ENCODE data around the gene TRIM2. TPM values are rescaled to one million over a fixed set of nuclear protein-coding genes. Genes with fewer than 3 reads are reported as not detected.

The TRIM2 gene
- total RNA-seq, 1 donor from 2014 or later: 14.7 TPM

DNA sequence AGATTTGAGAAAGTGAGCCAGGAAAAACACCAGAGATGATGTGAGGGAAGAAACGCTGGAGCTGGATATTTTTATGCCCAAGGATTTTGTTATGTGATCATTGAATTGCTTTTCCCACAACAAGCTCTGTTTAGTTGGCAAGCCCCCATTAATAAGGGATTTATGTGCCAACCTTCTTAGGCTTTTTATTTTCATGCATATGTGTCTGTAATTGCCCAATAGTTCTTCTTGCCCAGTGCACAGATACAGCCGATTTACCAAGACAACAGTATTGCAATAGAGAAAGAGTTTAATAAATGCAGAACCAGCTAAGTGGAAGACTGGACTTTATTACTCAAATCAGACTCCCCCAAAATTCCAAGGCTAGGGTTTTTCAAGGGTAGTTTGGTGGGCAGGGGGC, 57.7 kb downstream of the TRIM2 start:
- ATAC-seq (no peak), DNase-seq (ENCODE audit: missing footprints) (no peak)
- intact Hi-C loops (cut with DNase I): no loop called here

DNA sequence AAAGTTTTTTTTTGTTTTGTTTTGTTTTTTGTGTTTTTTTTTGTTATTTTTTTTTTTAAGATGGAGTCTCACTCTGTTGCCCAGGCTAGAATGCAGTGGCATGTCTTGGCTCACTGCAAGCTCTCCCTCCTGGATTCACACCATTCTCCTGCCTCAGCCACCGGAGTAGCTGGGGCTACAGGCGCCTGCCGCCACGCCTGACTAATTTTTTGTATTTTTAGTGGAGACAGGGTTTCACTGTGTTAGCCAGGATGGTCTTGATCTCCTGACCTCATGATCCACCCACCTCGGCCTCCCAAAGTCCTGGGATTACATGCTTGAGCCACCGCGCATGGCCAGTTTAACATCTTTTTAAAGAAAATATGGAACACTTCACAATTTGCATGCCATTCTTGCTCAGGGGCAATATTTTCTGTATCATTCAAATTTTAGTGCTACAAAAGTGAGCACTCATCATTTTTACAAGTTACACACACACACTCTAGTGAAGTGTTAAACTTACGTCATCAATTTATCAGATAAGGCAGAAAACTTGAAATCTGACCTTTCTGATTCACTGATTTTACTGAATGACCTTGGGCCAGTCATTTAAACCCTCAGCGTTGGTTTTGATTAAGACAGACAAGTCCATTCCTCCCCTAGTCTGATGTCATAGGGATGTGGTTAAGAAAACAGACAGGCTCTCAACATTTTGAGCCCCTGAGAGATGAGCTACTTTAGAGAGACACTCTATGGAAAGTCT, 61.2 kb downstream of the TRIM2 start:
- ATAC-seq (no peak), DNase-seq (ENCODE audit: missing footprints) (no peak)
- intact Hi-C loops (cut with DNase I): no loop called here

DNA sequence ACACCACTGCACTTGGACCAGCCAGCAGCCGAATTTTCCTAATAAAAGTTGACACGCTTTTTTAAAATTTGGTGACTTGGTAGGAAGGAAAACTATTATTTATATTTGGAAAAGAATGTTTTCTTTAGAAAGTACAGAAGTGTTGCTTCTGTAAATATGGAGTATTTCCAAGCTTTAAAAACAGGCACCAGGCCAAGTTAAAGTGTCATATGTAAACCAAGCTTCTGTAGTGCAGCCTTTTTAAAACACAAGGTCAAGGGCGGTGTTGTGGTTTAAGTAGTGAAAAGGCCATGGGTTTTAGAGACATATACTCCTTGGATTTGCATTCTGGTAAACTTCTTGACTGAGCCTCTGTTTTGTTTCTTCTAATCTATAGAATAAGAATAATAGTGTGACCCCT, 62.7 kb downstream of the TRIM2 start:
- ATAC-seq (no peak), DNase-seq (ENCODE audit: missing footprints) (no peak)
- intact Hi-C loops (cut with DNase I): no loop called here

DNA sequence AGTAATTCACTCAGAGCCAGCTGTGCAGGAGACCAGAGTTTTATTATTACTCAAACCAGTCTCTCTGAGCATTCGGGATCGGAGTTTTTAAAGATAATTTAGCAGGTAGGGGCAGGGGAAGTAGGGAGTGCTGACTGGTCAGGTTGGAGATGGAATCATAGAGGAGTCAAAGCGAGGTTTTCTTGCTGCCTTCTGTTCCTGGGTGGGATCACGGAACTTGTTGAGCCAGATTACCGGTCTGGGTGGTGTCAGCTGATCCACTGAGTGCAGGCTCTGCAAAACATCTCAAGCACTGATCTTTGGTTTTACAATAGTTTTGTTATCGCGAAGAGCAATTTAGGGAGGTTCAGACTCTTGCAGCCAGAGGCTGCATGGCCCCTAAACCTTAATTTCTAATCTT, 63.6 kb downstream of the TRIM2 start:
- DNase-seq (ENCODE audit: missing footprints) (no peak), ATAC-seq (no peak)
- intact Hi-C loops (cut with DNase I): no loop called here

DNA sequence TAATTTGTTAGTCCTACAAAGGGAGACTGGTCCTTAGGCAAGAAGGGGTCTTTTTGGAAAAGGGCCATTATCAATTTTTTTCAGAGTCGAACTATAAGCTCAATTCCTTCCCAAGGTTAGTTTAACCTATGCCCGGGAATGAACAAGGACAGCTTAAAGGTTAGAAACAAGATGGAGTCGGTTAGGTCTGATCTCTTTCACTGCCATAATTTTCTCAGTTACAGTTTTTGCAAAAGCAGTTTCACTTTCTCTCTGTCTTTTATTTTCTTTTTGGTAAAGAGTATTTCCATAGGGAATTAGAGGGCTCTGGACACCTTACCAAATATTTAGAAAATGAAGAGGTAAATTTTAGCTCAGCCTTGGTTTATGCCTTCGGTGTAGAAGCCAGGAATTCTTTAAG, 64.1 kb downstream of the TRIM2 start:
- intact Hi-C loops (cut with DNase I): no loop called here
- DNase-seq (ENCODE audit: missing footprints): no peak
- no peak for ATAC-seq

DNA sequence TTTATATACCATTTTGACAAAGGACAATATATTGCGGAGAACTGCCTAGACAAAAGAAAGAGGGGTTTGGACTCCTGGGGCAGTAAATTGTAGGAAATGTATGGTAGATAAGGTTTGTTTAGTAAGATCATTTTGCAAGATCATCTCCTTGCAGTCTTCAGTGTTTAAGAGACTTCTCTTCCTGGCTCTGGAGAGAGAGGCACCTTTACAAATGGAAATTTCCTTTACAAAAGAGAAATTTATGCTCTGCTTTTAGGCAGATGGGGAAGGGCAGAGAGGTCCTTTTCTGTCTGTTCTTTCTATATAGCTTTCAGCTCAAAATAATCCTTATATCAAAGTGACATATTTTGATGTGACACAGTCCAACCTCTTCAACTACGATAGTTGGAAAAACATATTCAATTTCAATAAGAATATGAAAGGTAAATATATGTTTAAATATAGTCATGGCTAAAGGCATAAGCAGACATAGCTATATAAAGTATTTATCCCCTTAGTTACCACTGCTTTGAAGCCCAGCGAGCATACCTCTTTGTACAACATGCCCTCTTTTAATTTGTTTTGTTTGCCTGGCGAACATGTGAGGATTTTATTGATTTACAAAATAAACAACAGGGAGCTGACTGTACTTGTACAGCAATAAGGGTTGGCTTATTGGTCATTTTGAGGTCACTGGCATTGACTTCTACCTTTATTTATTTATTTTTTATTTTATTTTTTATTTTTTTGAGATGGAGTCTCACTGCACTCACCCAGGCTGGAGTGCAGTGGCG, 65.2 kb downstream of the TRIM2 start:
- ATAC-seq: no peak
- no peak for DNase-seq (ENCODE audit: missing footprints)
- intact Hi-C loops (cut with DNase I): no loop called here

DNA sequence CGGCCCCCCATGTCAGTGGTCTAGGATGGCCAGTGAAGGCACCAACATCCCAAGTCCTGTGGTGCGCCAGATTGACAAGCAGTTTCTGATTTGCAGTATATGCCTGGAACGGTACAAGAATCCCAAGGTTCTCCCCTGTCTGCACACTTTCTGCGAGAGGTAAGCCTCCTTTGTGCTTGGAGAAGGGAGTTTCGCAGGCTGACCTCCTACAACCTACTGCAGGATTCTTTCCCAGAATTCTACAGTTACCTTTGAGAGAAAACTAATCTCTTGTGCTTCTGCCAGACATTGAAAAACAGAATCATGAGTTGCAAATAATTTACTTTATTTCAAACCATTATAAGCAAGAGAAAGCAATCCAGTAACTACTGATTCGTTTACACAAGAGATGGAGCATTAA, 66.1 kb downstream of the TRIM2 start:
- DNase-seq (ENCODE audit: missing footprints): no peak
- intact Hi-C loops (cut with DNase I): no loop called here
- no peak for ATAC-seq

DNA sequence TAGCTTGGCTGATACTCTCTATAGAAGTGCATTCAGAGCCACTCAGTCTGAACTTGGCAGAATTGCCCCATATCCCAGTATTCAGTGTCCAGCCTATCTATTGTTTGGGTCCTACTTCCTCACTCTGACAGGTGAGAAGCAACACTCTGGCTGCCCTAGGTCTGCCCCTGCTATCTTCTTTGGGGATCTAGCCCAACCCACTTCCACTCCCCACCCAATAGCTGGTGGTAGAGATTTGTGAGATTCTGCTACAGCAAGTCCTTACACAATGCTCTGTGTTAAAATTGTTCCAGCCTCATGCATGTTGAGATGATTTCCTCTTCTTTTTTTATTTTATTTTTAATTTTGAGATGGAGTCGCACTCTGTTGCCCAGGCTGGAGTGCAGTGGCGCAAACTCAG, 67.6 kb downstream of the TRIM2 start:
- DNase-seq (ENCODE audit: missing footprints): no peak
- intact Hi-C loops (cut with DNase I): no loop called here
- ATAC-seq: no peak

DNA sequence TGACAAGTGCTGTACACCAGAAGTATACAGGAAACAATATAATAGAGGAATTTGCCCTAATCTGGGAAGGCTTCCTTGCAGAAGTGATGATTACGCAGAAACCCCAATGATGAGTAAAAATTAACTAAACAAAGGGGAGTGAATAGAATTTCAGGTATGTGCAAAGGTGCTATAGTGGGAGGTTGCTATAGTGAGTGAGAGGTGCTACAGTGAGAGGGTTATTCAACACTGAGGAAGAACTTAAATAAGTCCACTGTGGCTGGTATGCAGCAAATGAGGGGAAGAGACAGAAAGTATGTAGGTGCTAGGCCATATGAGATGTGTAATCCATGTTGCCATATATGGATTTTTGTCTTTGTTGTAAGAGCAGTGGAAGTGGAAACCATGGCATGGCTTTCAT, 69.5 kb downstream of the TRIM2 start:
- intact Hi-C loops (cut with DNase I): no loop called here
- ATAC-seq (no peak), DNase-seq (ENCODE audit: missing footprints) (no peak)

DNA sequence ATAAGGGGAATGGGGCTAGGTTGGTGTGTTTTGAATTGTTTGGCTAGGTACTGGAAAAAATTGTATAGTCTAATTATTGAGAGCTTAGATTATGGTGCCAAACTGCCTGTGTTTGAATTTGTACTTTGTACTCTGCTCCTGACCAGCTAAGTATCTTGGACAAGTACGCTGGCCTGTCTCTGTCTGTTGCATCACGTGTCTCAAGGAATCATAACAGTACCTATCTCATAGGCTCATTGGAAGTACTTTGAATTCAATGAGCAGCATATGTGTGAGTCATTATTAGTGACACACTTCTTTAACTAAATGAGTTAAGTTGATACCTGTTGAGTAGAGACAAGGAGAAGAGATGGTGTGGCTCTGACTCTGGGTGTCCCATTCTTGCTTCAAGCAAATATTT, 70.7 kb downstream of the TRIM2 start:
- intact Hi-C loops (cut with DNase I): no loop called here
- DNase-seq (ENCODE audit: missing footprints) (no peak), ATAC-seq (no peak)

DNA sequence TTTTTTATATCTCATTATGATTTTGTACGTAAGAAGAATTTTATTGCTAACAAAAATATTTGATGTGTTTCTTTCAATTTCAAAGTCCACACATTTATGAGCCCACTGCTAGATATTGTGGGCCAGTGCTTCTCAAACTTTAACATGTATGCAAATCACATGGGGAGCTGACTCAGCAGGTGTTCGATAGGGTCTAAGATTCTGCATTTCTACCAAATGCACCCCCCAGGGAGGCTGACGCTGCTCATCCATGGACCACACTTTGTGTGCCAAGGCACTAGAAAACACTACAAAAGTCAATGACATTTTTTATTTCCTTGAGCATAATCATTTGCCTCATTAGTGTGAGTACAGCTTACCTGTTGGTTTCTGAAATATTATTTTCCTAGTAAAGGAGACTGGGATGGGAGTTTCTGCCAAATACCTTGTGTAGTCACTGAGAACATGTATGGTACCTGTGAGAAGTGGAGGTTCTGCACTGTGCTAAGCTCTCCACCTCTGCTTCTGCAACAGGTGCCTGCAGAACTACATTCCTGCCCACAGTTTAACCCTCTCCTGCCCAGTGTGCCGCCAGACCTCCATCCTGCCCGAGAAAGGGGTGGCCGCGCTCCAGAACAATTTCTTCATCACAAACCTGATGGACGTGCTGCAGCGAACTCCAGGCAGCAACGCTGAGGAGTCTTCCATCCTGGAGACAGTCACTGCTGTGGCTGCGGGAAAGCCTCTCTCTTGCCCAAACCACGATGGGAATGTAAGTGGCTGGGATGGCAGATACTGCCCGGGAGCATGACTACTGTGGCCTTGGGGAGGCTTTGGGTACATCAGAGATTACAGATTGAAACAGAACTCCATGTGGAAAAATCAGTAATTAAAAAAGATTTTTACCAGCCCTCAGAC, 71.4 kb downstream of the TRIM2 start:
- ATAC-seq: no peak
- intact Hi-C loops (cut with DNase I): no loop called here
- no peak for DNase-seq (ENCODE audit: missing footprints)

DNA sequence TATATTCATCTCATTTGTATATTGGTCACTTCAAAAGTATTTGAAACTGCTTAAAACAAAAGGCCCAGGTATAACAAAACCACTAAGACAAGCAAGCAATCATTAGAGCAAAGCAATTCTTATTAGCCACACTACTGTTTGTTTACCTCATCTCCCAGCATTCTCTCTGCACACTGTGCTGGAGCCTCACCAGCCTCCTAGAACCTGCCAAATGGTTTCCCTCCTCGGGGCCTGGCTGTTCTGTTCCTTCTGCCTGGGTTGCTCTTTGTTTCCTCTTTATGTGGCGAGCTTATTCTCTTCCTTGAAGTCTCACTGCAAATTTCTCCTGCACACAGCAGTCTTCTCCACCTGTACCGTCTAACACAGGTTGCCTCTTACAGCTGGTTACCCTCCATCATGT, 72.7 kb downstream of the TRIM2 start:
- DNase-seq (ENCODE audit: missing footprints): no peak
- ATAC-seq: peak; percentile 81
- intact Hi-C loops (cut with DNase I): no loop called here

DNA sequence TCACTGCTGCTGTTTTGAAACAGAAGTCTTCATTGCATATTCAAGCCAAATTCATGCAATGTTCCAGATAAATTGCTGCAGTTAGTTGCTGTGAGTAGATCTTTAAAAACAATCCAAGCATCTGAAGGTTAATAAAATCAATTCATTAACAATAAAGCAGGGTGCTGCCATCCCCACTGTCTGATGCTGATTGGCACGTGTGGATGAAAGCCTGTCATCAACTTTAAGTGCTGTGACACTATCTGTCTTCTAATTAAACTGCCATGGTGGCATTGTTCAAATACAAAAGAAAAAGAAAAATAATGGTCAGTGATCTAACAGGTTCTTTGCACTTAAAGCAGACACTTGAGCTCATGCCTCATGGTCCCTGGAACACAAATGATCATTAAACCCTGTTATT, 77.2 kb downstream of the TRIM2 start:
- DNase-seq (ENCODE audit: missing footprints) (no peak), ATAC-seq (no peak)
- intact Hi-C loops (cut with DNase I): no loop called here

DNA sequence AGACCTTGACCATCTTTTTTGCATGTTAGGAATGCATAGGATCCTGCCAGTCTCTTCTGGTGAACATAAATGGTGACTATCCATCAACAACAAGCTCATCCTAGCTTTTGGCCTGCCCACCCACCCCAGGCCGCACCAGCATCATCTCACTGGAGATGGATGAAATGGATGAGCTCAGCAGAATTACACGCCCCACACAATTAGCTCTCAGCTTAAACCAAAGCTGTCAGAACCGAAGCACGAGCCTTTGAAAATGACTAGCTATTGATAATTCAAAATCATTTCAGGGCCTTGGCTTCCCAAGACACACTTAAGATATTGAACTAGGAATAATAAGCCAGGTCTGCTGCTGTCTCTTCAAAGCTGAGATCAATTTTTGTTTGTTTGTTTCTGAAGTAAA, 77.8 kb downstream of the TRIM2 start:
- ATAC-seq (no peak), DNase-seq (ENCODE audit: missing footprints) (no peak)
- intact Hi-C loops (cut with DNase I): no loop called here

DNA sequence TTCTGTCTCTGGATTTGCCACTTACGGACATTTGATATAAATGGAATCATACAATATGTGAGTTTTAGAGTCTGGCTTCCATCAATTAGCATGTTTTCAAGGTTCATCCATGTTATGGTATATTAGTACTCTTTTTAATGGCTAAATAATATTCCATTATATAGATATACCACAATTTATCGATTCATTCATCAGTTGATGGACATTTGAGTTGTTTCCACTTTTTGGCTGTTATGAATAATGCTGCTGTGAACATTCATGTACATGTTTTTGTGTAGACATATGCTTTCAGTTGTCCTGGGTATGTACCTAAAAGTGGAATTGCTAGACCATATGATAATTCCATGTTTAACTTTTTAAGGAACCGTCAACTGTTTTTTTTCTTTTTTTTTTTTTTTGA, 79.0 kb downstream of the TRIM2 start:
- no peak for DNase-seq (ENCODE audit: missing footprints)
- intact Hi-C loops (cut with DNase I): no loop called here
- no peak for ATAC-seq

DNA sequence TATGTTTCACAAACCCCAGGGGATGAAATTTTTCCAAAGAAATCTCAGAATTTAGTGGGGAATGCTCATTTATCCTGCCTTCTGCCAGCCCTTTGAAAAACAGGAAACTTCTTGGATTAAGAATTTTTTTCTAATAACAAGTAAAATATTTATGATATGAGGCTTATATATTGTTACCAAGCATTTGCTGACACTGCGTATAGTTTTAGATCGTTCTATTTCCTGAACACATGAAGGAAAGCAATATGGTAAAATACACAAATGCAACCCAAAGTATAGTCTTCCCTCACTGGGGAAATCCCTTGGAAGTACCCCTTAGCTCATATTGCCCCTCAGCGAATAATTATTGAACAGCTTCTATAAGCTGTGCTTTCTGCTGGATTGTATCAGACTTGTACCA, 85.9 kb downstream of the TRIM2 start:
- intact Hi-C loops (cut with DNase I): no loop called here
- DNase-seq (ENCODE audit: missing footprints) (no peak), ATAC-seq (no peak)

DNA sequence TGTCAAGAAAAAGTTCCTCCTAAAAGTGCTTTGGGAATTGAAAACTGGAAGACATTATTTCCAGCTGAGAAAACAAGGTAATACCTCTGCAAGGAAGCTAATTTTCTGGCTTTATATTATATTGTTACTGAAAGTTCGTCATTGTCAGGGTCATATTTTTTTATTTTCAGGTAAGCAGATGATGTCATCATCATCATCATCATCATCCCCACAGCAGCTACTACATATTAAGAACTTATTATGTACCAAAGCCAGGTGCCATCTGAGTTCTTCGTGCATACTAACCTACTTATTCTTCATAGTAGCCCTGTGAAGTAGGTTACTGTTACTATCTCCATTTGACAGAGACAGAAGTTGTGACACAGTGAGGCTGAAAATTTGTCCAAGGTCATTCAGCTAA, 87.3 kb downstream of the TRIM2 start:
- intact Hi-C loops (cut with DNase I): no loop called here
- no peak for DNase-seq (ENCODE audit: missing footprints)
- ATAC-seq: no peak

DNA sequence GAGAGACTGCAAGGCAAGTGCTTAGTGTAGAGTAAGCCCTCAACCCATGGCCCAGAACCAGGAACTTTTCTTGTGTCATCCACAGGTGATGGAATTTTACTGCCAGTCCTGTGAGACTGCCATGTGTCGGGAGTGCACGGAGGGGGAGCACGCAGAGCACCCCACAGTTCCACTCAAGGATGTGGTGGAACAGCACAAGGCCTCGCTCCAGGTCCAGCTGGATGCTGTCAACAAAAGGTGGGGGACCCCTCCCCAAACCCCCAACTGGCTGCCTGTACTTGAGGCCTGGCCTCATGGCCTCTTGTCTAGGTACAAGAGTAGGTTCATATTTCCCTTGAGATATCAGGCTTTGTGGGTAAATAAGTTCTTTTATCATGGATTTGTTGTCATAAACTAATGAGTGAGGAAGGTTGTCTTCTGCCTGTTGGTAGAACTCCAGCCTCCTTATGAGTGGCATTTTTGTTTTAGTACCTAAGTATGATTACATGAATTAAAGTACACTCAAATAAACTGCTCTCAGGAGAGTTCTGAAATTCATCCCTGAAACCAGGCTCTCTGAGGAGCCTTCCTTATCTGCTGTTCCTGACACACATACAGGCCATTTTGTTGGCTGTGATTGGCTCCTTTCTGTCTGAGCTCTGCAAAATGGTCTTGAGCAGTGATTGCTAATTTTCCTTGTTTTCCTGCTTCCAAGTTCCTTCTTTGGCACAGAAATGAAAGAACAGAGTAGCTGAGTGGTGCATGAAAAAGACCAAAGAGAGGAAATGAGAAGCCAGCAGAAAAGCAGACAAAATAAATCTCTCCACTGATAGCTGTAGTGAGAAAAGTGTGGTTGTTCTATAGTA, 88.9 kb downstream of the TRIM2 start:
- DNase-seq (ENCODE audit: missing footprints) (no peak), ATAC-seq (peak; percentile 31)
- intact Hi-C loops (cut with DNase I): no loop called here

DNA sequence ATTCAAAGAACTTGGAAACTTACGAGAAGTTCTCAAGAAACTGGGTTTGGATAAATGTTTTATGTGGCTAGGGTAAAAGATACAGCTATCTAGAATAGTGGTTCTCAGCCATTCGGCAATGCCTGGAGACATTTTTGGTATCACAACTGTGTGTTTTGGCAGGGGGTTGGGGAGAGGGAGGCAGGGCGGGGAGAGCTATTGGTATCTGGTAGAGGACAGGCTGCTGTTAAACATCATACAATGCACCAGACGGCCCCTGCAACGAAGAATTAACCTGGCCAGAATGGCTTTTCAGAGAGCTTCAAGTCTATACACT, 89.5 kb downstream of the TRIM2 start:
- intact Hi-C loops (cut with DNase I): no loop called here
- DNase-seq (ENCODE audit: missing footprints) (no peak), ATAC-seq (no peak)

Data from Right ventricle myocardium inferior (tissue), 1 donor.